Hematopoietic multipotent progenitor cell treated with erythropoietin and hydrocortisone succinate and interleukin-3 and kit ligand, for 15 days (in vitro differentiated cells): ENCODE data around the gene SGSM2.

Source experiments
- DNase-seq: peaks from one replicate; pipeline ENCODE4 v3.0.0-alpha.2; 2015; ENCODE audit warnings: low spot score

SGSM2 gene

DNA sequence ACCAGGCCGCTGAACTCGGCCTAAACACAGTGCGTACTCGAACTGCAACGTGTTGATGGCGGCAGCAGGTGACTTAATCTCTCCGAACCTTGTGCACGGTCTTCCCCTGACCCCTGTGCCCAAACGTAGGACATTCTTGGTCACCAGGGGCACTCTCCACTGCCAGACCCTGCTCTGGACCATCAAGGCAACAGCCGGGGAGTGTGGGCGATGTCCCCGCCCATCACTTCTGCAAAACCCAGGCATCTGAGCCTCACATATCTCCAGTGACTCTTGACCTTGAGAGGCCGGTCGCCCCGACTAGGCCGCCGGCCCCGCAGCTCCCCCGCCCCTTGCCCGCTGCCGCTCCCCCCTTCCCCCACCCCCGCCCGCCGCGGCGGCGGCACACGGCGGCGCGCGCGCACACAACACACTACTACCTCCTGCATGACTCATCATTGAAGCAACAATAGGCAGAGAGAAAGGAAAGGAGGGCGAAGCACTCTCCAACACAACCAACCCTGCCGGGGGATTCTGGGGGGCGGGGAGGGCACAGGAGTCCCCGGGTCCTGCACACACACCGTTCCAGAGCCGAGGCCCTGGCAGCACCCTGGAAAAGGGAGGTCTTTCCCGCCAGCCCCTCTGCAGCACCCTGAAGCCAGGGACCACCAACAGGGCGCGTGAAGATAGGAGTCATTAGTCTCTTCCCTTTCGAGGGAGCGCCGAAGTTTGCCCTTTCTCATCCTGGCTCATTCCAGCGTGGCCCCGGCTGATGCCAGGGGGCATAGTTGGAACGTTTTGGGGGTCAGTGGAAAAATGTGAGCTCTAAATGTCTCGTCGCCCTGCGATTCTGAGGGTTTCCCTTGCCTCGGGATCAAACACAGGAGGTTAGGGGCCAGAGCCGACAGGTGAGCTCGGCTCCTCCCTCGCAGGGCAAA is 61.6 kb downstream of the SGSM2 start:
- no peak for DNase-seq

DNA sequence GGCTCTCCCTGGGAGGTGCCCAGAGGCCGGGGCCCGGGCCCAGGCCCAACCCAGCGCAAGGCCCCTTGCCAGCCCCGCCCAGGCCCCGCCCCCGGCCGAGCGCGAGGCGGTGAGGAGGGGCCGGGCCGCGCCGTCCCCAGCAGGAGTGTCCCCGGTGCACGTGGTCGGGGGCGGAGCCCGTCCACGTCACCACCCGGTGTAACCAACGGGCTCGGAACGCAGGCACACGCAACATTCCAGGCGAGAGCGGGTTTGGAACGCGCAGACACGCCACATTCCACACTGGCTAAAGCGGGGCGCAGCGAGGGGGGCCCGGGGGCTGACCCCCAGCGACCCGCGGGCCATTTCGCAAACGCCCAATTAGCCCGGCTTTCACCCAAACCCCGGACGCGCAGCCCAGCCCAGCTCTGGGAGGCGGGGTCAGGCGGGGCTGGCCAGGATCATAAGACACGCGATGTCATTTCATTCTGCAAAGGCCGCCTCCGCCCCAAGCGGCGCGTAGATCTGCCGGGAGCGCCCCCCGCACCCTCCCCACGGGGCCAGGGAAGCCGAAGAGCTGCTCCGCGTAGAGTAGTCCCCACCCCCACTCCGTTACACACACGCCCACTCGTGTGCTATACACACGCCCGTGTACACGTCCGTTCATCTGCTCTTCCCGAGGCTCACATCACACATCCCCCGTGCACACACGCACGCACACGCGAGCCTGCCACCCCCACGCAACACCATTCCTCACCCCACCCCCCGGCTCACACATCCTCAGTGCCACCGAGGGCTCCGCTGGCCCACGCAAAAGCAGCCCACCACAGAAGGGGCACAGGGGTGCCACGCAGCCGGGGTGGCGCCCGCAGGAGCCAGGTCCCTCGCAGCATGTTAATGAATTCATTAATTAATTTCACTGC is 62.5 kb downstream of the SGSM2 start:
- DNase-seq, result peak; percentile 94

DNA sequence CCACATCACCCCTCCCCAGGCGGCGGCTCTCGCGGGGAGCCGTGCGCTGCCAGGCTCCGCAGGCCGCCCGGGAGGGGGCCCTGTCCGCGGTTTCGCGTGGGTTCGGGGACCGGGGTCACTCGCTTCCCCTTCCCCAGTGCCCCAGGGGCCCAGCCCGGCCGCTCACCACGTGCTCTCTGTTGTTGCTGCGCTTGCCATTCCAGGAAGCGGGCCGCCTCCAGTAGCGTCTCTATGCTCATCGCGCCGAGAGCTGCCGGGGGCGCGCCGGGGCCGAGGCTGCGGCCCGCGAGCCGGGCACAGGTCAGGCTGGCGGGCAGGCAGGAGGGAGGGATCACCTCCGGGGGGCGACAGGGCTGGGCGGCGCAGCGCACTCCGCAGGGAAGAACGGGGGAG is 63.2 kb downstream of the SGSM2 start:
- no peak for DNase-seq

DNA sequence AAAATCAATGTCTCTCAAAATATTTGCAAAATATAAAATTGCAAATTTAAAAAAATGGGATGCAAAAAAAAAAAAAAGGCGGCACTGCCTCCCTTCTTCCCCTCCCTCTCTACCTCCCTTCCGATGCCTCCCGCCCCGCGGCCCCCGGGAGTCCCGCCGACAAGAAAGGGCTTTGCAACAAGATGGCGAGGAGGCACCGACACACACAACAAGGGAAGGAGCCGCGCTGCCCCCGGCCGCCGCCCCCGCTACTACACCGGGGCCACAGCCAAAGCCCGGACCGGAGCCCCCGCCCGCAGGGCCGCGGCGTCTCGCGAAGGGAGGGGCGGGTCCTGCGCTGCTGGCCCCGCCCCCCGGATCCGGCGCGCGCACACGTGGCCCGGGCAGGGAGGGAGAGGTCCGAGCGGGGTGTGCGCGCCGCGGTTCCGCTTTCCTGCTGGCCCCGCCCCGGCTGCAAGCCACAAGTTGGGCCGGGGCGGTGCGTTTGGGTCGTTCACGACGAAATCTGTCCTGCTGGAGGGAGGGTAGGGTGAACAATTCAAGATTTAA is 63.6 kb downstream of the SGSM2 start, which contains the start of gene MNT:
MNT (minus strand) TSS at position 184 of the 549 bp plus-strand sequence. CDS start 348 bp downstream, outside the sequence.
- peak; percentile 91 for DNase-seq

DNA sequence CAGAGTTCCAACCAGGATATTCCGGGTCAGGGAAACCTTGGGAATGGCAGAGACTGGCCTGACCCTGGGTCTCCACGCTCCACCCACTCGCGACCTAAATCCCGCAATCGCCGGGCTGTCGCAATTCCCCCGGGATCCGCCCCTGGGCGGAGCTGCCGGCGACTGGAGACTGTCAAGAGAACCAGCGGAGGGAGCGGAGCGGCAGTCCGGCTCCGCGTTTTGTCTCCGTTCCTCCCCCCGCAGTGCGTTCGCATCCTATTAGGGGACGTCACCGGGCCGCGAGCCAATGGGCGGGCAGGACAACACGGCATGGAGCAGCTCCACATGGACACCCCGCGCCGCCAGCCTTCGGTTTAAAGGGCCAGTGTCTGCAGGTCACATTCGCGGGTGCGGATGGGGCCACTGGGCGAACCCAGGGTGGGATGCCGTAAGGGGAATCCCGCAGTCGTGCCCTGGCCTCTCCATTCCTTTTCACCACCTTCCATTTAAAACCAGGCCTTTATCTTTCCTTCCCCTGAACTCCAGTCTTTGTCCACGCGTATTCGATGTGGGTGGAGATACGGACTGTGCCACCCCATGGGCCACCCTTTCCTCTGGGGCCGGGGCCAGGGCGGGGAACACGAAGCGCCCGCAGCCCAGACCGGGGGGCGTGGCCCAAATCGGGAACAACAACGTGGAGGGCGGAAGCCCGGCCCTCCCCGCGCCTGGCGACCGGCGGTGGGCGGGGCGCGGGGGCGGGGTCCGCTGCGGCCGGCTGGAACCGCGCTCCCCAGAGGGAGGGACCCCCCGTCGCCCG is 64.3 kb downstream of the SGSM2 start:
- peak; percentile 99 for DNase-seq

DNA sequence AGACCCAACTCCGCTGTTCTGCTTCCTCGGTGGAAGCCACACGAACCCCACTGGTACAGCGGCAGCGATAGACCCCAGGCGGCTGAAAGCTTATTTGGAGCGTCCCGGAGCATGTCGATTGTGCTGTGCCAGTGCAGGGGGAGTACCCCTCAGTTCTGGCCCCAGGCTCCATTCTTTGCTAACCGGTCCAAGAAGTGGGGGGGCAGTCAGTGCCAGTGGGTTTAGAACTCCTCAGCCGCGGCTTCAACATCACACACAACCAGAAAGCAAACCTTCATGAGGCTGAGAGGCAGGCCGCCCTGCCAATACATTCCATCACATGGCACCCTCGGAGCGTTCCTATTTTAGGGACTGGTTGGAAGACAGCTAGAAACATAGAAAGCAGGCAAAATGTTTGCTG is 65.2 kb downstream of the SGSM2 start:
- no peak for DNase-seq

DNA sequence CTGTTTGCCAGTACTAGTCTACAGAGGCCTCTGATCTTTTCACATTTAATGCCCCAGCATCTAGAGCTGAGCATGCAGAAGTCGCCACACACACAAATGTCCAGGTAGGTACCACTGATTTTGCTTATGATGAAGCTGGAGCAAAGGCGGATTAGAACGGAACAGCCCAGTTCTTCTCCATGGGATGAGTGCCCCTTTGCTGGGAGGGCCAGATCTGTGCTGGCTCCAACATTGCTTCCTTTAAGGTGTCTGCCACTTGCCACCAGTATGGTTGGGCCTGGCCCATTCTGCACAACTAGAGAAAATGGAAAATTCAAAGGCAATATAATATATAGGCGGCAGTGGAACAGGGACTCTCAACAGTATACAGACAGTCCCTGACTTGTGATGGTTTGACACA is 65.7 kb downstream of the SGSM2 start:
- no peak for DNase-seq

DNA sequence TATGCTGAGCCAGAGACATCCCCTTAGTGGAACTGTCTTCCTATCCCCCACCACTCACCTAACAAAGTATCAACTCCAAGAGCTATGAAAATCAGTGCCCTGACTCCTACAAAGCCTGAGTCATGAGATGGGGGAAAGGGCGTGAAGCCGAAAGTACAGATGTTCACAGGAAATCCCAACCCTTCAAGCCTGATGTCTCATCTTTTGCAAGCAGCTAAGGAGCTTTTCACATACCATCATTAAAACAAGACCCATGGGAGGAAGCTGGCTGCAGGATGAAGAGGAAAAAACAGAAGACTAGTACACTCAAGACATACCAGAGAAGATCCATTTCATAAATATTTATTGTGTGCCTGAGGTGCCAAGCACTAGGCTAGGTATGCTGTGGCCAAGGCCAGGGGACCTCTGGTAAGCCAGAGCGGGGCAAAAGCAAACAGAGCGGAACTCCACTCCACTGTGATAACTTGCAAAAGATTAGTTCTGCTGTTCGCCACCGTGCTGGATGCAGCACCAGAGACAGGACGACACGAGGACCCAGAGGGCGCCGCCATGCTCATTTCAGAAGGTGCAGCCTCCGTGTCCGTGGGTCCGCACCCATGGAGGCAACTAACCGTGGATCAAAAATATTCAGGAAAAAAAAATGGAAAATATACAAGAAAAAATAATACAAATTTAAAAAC is 68.1 kb downstream of the SGSM2 start:
- DNase-seq, result no peak

DNA sequence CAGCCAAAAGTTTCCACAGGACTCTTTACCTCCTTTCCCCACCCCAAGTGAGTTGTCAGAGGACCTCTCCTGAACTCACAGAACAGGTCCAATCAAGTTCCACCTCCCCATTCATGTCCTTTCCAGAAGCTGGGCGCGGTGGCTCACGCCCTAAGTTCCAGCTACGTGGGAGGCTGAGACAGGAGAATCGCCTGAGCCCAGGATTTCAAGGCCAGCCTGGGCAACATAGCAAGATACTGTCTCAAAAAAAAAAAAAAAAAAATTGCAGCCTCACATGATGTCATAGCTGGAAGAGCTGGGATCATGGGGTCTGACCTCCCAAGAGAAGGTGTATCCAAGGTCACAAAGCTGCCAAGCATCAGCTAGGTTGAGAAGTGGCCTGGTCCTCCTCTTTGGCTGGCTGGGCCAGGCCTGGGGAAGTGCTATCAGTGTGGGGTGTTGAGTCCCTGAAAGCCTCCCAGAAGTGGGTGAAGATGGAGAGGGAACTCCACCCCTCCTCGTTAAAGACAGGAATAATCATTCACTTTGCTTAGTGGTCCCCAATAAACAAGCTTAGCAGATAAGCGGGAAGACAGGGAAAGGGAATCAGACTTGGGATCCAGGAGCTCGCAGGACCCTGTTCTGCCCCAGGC is 69.1 kb downstream of the SGSM2 start:
- no peak for DNase-seq

DNA sequence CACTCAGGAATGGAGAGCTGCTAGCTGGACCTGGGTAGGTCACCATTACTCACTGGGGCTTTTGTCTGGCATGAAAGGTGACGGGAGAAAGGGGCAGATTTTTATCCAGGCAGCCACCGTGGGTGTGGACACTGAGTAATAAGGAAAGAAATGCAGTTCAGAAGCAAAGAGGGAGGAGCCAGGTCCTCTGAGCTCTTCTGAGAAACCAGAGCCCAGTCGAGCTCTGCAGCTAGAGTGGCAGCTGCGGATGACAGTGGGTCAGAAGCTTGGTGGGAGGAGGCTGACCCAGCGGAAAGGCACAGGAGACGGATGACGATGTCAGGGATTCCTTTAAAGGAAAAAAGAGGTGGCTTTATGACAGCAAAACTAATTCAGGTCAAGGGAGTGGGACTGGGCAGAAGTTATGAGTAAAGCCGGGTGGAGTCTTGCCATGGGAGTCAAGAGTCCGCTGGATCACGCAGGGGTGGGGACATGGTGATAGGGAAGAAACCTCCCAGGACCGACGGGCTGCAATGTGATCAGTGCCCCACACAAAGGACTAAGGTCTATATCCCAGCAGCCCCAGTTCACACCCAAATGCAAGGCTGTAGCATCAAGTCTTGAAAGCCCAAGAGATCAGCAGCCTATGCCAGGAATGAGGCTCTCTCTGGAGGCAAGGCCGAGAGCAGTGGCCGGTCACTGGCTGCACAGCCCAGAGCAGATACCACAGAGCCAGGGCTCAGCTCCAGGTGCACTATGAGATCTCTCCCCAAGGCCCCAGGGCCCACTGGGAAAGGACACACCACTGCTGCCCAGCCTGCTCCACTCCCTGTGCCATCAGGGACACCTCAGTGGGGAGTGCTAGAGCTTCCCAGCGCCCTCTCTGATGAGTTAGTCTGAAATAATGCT is 69.8 kb downstream of the SGSM2 start:
- no peak for DNase-seq

DNA sequence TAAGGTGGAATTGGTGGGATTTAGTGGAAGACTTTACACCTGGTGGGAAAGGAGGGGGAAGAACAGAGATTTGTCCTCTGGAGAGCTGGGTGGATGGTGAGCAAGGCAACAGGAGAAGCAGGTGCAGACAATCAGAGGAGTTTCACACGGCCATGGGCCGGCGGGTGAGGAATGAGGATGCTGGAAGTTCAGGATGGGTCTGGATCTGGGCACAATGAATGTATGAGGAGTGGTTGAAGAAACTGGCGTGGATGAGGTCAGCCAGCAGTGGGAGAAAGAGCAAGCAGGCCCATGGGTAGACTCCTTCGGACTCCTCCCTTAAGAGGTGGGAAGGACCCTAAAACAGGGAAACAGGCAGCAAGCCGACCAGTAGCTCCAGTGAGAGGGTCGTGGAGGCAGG is 73.7 kb downstream of the SGSM2 start:
- no peak for DNase-seq

DNA sequence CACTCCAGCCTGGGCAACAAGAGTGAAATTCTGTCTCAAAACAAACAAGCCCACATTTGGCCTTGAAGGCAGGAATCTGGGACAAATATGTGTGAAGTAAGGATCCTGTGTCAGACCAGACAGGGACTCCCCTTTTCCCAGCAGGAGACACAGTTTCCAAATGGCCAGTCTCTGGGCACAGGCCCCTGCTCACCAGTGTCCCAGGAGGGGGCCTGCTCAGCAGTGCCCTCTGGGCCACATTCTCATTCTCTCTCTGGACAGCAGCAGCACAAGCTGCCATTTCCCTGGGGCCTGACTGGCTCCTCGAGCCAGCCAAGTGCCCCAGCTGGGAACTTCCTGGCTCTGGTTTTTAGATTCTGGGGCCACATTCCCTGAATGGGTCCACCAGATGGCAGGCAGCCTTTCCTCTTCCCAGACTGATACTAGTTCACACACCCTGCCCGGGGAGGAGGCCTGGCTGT is 75.3 kb downstream of the SGSM2 start:
- no peak for DNase-seq

DNA sequence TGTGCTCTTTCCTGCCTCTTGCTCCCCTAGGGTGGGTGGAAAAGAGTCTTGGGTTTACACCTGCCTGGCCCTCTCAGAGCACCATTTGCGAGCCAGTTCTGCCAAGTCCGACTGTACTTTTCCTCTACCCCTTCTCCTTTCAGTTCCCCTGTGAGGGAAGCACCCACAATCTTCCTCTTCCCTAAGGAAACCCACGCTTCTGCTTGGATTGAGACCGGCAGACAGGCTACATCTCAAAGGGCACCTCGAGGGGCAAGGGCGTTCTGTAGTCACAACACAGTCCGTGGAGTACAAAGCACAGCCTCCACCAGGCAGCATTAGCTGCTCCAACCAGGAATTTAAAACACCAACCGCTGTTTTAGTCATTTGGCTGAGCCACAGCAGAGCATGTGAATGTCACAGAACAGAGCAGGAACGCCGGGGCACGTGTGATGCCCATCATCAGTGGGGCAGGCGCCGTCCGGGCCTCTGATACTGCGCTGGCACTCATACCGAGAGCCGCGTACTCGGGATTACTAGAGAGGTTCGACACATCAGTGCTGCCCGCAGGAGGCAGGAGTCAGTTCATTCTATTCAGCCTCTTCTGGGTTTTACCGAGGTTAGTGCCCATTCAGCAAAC is 77.3 kb downstream of the SGSM2 start:
- DNase-seq, result no peak

DNA sequence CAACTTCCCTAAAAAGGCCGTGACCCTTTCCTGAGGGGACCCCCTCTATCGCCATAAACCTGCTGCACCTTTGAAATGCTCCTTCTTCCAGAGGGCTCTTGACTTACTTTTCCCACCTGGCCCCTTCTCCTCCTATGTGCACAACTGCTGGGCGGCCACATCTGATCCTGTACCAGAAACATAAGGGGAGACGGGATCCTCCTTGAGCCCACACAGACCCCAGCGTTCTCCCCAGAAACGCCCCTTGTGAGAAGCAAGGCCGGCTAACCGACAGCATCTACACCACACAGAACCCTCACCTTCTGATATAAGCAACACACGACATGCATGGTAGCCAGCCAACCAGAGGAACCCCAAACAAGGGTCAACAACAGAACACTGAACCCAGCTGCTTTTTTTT is 77.8 kb downstream of the SGSM2 start:
- DNase-seq, result no peak

DNA sequence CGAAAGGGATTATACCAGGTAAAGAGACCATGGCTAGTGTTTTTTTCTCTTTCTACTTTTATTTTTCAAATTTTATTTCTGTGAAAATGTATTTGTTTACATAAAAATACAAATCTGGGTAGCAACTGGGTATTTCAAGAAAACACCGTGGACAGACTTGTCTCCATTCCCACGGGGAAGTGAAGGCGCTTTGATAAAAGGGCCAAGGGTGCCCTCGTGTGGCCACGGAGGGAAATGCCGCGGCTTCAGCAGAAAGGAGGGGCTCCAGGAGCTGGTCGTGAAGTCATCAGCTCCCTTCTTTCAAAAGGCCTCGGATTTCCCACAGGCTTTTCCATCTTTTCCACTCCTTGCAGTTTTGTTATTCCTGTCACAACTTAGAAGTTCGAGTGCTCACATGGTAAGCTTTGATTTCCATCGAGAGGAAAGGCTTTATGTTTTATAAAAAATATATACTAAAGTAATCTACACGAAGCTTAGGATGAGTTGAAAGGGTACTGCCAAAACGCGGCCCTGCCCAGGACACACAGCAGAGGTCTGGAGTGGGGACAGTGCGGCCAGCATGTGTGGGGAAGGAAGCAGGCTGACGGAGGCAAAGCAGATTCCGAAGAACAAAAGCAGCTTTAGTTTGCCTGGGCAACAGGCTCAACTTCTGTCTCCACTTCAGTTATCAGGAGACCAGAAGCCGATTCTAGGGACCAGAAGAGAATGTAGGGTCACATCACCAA is 78.9 kb downstream of the SGSM2 start:
- peak; percentile 89 for DNase-seq

DNA sequence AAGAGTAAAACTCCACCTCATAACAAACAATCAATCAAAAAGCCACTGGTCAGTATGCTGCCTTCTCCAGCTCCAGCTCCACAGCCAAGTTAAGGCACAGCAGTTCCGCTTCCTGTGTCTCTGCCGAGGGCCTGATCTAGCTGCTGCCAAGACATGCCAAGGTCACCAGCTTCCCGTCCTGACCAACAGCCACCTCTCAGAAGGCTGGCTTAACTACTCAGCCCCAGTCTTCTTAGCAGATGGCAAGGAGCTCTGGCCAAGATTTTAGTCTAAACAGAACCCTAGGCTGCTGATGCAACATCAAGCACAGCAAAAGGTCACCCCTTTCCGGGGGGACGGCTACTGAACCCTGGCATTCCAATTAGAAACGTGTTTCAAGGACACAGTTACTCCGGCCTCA is 81.3 kb downstream of the SGSM2 start:
- no peak for DNase-seq

DNA sequence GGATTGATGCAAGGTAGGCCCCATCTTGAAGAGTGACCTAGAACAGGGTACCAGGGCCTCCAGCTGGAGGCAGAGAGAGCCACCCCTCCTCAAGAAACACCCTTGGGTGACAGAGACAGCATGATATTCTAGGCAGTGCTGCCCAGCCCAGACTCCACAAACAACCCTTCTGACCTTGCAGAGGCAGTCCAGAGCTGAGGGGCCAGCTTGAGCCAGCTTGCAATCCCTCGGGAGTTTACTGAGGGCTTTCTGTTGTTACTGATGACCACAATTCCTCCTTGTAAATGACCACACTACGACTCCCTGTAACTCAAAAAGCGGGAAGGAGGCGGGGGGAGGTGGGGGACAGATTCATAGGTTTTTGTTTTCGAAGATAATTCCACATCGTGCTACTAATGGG is 82.2 kb downstream of the SGSM2 start:
- no peak for DNase-seq

DNA sequence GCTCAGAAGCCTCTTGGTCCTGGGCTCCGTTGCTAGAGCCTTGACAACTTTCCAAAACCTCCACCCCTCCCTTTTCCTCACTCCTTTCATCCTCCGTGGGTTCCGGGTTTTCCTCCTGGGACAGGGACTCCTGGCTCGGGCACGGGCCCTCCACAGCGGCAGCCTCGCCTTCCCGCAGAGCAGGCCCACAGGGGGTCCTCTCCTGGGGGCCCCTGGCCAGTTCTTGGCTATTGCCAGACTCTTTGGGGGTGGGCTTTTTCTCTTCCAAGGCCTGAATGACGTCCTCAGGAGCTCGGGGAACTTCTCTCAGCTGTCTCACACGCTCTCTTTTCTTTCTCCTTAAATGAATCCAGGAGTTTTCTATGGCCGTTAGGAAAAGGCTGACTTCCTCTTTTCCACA is 82.9 kb downstream of the SGSM2 start:
- DNase-seq, result no peak
